Ovary (tissue), 3 donors: ENCODE measurements around the gene CPTP.

Experiments
- CTCF ChIP-seq, 3 donors: fragments of 450-650 bp in 2 of 3; fragments of 200-600 bp in 1 of 3; IDR thresholded peaks; one replicate each; pipeline versions ENCODE4 v1.5.1 to v1.8.0; 2016 to 2022; ENCODE audit warnings: antibody characterized with exemption in 3 of 3, mild to moderate bottlenecking in 1 of 3
- POLR2A ChIP-seq: fragments of 450-650 bp; IDR thresholded peaks from one replicate; pipeline ENCODE4 v1.6.1; 2017; ENCODE audit warnings: antibody characterized with exemption, mild to moderate bottlenecking, moderate library complexity
- donor health status: DM: no; HTN: no; CAD: no.

- TF ChIP-seq CTCF (IDR thresholded peaks at IDR 0.05) (no peak), POLR2A (no peak)
Measured at GRCh38 chr1:1306070-1306660, 18.4 kb upstream of the CPTP start.
